OCI-LY7 (cell line): Measurements from ENCODE around the gene SLFN5. TPM values are rescaled to one million over a fixed set of nuclear protein-coding genes. Genes with fewer than 3 reads are reported as not detected.

Source experiments
- BruUV-seq: library from RNA; stranded (reverse); fragments of 400-500 nt; replicated peaks from 2 replicates; lab custom pipeline; 2021; lab: Mats Ljungman, UMichigan
- CTCF ChIA-PET: fragments of 300-600 bp; sonication (Branson Sonifier 250); formaldehyde crosslinking; loops from one replicate; lab custom pipeline; 2022; ENCODE audit warnings: antibody characterized with exemption; ENCODE audit not compliant: unreplicated experiment; lab: Charles Lee
- POLR2A ChIA-PET: fragments of 300-600 bp; sonication (Branson Sonifier 250); formaldehyde crosslinking; loops from one replicate; lab custom pipeline; 2022; ENCODE audit warnings: antibody characterized with exemption; lab: Charles Lee
- DNase-seq: peaks from one replicate; pipeline ENCODE4 v3.0.0-alpha.2; 2015; ENCODE audit warnings: low spot score
- H2AFZ ChIP-seq: fragments of 200-600 bp; sonication (generic), shearing (Covaris generic); 2 replicates; pipeline ENCODE4 v1.6.1; 2014; ENCODE audit warnings: mild to moderate bottlenecking, antibody characterized with exemption, low read length, moderate library complexity
- H3K27ac ChIP-seq: fragments of 200-600 bp; sonication (generic); 2 replicates; pipeline ENCODE4 v1.5.1; 2014; ENCODE audit warnings: mixed run types, low read depth, mild to moderate bottlenecking, moderate library complexity, low read length, inconsistent platforms; ENCODE audit not compliant: poor library complexity, severe bottlenecking
- H3K36me3 ChIP-seq: fragments of 200-600 bp; sonication (generic); 2 replicates; pipeline ENCODE4 v1.6.1; 2014; ENCODE audit warnings: mild to moderate bottlenecking, antibody characterized with exemption, low read length, moderate library complexity, mixed read lengths; ENCODE audit not compliant: insufficient read depth
- H3K4me1 ChIP-seq: fragments of 200-600 bp; sonication (generic); 2 replicates; pipeline ENCODE4 v1.5.1; 2014; ENCODE audit warnings: mild to moderate bottlenecking, low read length; ENCODE audit not compliant: insufficient read depth, poor library complexity, severe bottlenecking
- H3K4me2 ChIP-seq: fragments of 200-600 bp; sonication (generic); 2 replicates; pipeline ENCODE4 v1.6.1; 2014; ENCODE audit warnings: mild to moderate bottlenecking, low read length
- H3K4me3 ChIP-seq: fragments of 200-600 bp; sonication (generic); 2 replicates; pipeline ENCODE4 v1.5.1; 2014; ENCODE audit warnings: mild to moderate bottlenecking, low read depth, low read length; ENCODE audit not compliant: poor library complexity, severe bottlenecking
- H3K79me2 ChIP-seq: fragments of 200-600 bp; sonication (generic); 2 replicates; pipeline ENCODE4 v1.6.1; 2016; ENCODE audit warnings: low read depth, mild to moderate bottlenecking, low read length, moderate library complexity, mixed read lengths; ENCODE audit not compliant: insufficient read depth
- H3K9me2 ChIP-seq: fragments of 200-600 bp; sonication (generic); 2 replicates; pipeline ENCODE4 v1.6.1; 2016; ENCODE audit warnings: mild to moderate bottlenecking, low read length, mixed read lengths; ENCODE audit not compliant: insufficient read depth
- H3K9me3 ChIP-seq: fragments of 200-600 bp; sonication (generic); 2 replicates; pipeline ENCODE4 v1.6.1; 2014; ENCODE audit warnings: mild to moderate bottlenecking, mixed run types, low read length, mixed read lengths
- H4K20me1 ChIP-seq: fragments of 200-600 bp; sonication (generic); 2 replicates; pipeline ENCODE4 v1.6.1; 2014; ENCODE audit warnings: mild to moderate bottlenecking, antibody characterized with exemption, low read length, moderate library complexity, mixed read lengths; ENCODE audit not compliant: insufficient read depth
- CTCF ChIP-seq: fragments of 200-600 bp; sonication (generic); conservative IDR thresholded peaks from 2 replicates; pipeline ENCODE4 v1.5.1; 2014; ENCODE audit warnings: mild to moderate bottlenecking, antibody characterized with exemption, low read length, moderate library complexity, mixed read lengths
- EZH2phosphoT487 ChIP-seq: fragments of 200-600 bp; sonication (generic); IDR thresholded peaks from 2 replicates; pipeline ENCODE4 v1.6.1; 2018; ENCODE audit warnings: low read depth, borderline replicate concordance, mild to moderate bottlenecking, mixed run types, antibody characterized with exemption, low read length, moderate library complexity, mixed read lengths
- intact Hi-C: fragments of 100-400 bp; cut with micrococcal nuclease; formaldehyde crosslinking; loops from one replicate; pipeline ENCODE4 v1.10.0; 2022; ENCODE audit not compliant: unreplicated experiment
- total RNA-seq, 2 experiments: library from RNA; depleted of rRNA in 1 of 2; stranded (reverse); fragments of >200 nt in 1 of 2; shearing (Covaris generic) in 1 of 2; gene quantifications; 2 replicates each; pipeline ENCODE4 v1.2.3, GENCODE V29; 2014 to 2022

SLFN5 gene
- total RNA-seq, 2 experiments from 2014 or later, result 0.38 to 1.1 TPM

- POLR2A ChIA-PET, result no interaction called here
- H3K9me2 ChIP-seq, result no peaks in the 10 kb centered on the region
- no peak overlapping the region for H3K4me3 ChIP-seq
- H3K9me3 ChIP-seq, result peaks cover 12% of the 10 kb centered on the region; the same call in 1 of the 2 replicates
- TF ChIP-seq CTCF (no peak), EZH2phosphoT487 (no peak)
- intact Hi-C loops, result no loop called here
- CTCF ChIA-PET, result no interaction called here
- H3K79me2 ChIP-seq, result no peaks in the 10 kb centered on the region
- no peaks in the 10 kb centered on the region for H3K36me3 ChIP-seq
- H3K4me1 ChIP-seq, result no peaks in the 10 kb centered on the region
- DNase-seq, result no peak
- no peak overlapping the region for H2AFZ ChIP-seq
- H3K4me2 ChIP-seq, result no peak overlapping the region
- H4K20me1 ChIP-seq, result no peaks in the 10 kb centered on the region
- H3K27ac ChIP-seq, result no peak overlapping the region
- BruUV-seq, result no TSS peak
These were observed 79.9 kb downstream of the SLFN5 start for GRCh38 chr17:35322749-35323148.

Other genes starting within 250 kb of the SLFN5 start
- gene RFFL, start 179.4 kb upstream of the SLFN5 start, total RNA-seq (2014; rRNA removed; shearing (Covaris generic)), result 15.6 and 20.6 TPM in 2 replicates
- 11.2 and 16.1 TPM in 2 replicates for gene RFFL, start 179.4 kb upstream of the SLFN5 start, total RNA-seq (2022)
- 18.9 and 22.4 TPM in 2 replicates for gene RAD51D, start 123.2 kb upstream of the SLFN5 start, total RNA-seq (2014; rRNA removed; shearing (Covaris generic))
- 35.0 and 40.6 TPM in 2 replicates for gene RAD51D, start 123.2 kb upstream of the SLFN5 start, total RNA-seq (2022)
- gene FNDC8, start 121.5 kb upstream of the SLFN5 start, total RNA-seq (2014; rRNA removed; shearing (Covaris generic)), result not detected in 2 replicates
- gene FNDC8, start 121.5 kb upstream of the SLFN5 start, total RNA-seq (2022), result not detected in 2 replicates
- gene NLE1, start 100.8 kb upstream of the SLFN5 start, total RNA-seq (2014; rRNA removed; shearing (Covaris generic)), result 30.3 and 32.2 TPM in 2 replicates
- gene NLE1, start 100.8 kb upstream of the SLFN5 start, total RNA-seq (2022), result 26.7 and 34.1 TPM in 2 replicates
- not detected in 2 replicates for gene UNC45B, start 95.3 kb upstream of the SLFN5 start, total RNA-seq (2014; rRNA removed; shearing (Covaris generic))
- not detected in 2 replicates for gene UNC45B, start 95.3 kb upstream of the SLFN5 start, total RNA-seq (2022)
- gene SLC35G3, start 48.7 kb upstream of the SLFN5 start, total RNA-seq (2014; rRNA removed; shearing (Covaris generic)), result not detected in 2 replicates
- gene SLC35G3, start 48.7 kb upstream of the SLFN5 start, total RNA-seq (2022), result not detected in 2 replicates
- 0.05 TPM in 1 of 2 replicates, not detected in the other for gene SLFN11, start 130.5 kb downstream of the SLFN5 start, total RNA-seq (2014; rRNA removed; shearing (Covaris generic))
- gene SLFN11, start 130.5 kb downstream of the SLFN5 start, total RNA-seq (2022), result not detected in 2 replicates
- gene SLFN12, start 189.4 kb downstream of the SLFN5 start, total RNA-seq (2014; rRNA removed; shearing (Covaris generic)), result 0.06 TPM in 1 of 2 replicates, not detected in the other
- not detected in 2 replicates for gene SLFN12, start 189.4 kb downstream of the SLFN5 start, total RNA-seq (2022)
- not detected in 2 replicates for gene SLFN13, start 205.7 kb downstream of the SLFN5 start, total RNA-seq (2014; rRNA removed; shearing (Covaris generic))
- not detected in 2 replicates for gene SLFN13, start 205.7 kb downstream of the SLFN5 start, total RNA-seq (2022)